KOPT-K1 (cell line): ENCODE results near the gene LPIN2.
A peak's percentile ranks its signal among the peaks of the same experiment; 100 is the strongest.

Experiments used
- H3K27ac ChIP-seq: fragments of 200-600 bp; sonication (generic); 2 replicates; pipeline ENCODE4 v1.5.1; 2016; ENCODE audit warnings: antibody characterized with exemption, mild to moderate bottlenecking, low read depth, low read length; ENCODE audit not compliant: poor library complexity, severe bottlenecking
- H3K36me3 ChIP-seq: fragments of 200-600 bp; sonication (generic); 2 replicates; pipeline ENCODE4 v1.5.1; 2017; ENCODE audit warnings: antibody characterized with exemption, mild to moderate bottlenecking, low read length, moderate library complexity; ENCODE audit not compliant: insufficient read depth
- H3K9me3 ChIP-seq: fragments of 200-600 bp; sonication (generic); 2 replicates; pipeline ENCODE4 v1.5.1; 2017; ENCODE audit warnings: antibody characterized with exemption, low read length, mild to moderate bottlenecking; ENCODE audit not compliant: insufficient read depth, poor library complexity, severe bottlenecking

Gene LPIN2

GRCh38 chr18:2968606-2969005, 44.3 kb downstream of the LPIN2 start:
- no peaks in the 10 kb centered on the region for H3K36me3 ChIP-seq
- H3K27ac ChIP-seq = no peak overlapping the region
- H3K9me3 ChIP-seq = no peaks in the 10 kb centered on the region

GRCh38 chr18:2967820-2968219, 45.1 kb downstream of the LPIN2 start:
- Histone ChIP-seq H3K9me3 (no peaks in the 10 kb centered on the region), H3K27ac (no peak overlapping the region), H3K36me3 (no peaks in the 10 kb centered on the region)

GRCh38 chr18:2967357-2967756, 45.6 kb downstream of the LPIN2 start:
- no peaks in the 10 kb centered on the region for H3K9me3 ChIP-seq
- H3K36me3 ChIP-seq = no peaks in the 10 kb centered on the region
- H3K27ac ChIP-seq = no peak overlapping the region

- Histone ChIP-seq H3K36me3 (no peaks in the 10 kb centered on the region), H3K27ac (no peak overlapping the region)
These were observed 46.4 kb downstream of the LPIN2 start for GRCh38 chr18:2966560-2966959.

GRCh38 chr18:2965797-2966196, 47.1 kb downstream of the LPIN2 start:
- no peaks in the 10 kb centered on the region for H3K36me3 ChIP-seq
- H3K27ac ChIP-seq = no peak overlapping the region
- H3K9me3 ChIP-seq = no peaks in the 10 kb centered on the region

More at GRCh38 chr18:2966560-2966959, 46.4 kb downstream of the LPIN2 start:
- no peaks in the 10 kb centered on the region for H3K9me3 ChIP-seq

GRCh38 chr18:2964361-2965010, 48.5 kb downstream of the LPIN2 start:
- Histone ChIP-seq H3K36me3 (no peaks in the 10 kb centered on the region), H3K9me3 (no peaks in the 10 kb centered on the region), H3K27ac (peak overlapping the region; percentile 12)
